ENCODE measurements around the gene LTO1.

The LTO1 gene

GRCh38 chr11:69656536-69657455, 18.4 kb downstream of the LTO1 start:
- DNase-seq: no peak

- DNase-seq: no peak
These were observed 19.4 kb downstream of the LTO1 start for GRCh38 chr11:69655479-69656428.

GRCh38 chr11:69654660-69655478, 20.3 kb downstream of the LTO1 start:
- DNase-seq: no peak

DNA sequence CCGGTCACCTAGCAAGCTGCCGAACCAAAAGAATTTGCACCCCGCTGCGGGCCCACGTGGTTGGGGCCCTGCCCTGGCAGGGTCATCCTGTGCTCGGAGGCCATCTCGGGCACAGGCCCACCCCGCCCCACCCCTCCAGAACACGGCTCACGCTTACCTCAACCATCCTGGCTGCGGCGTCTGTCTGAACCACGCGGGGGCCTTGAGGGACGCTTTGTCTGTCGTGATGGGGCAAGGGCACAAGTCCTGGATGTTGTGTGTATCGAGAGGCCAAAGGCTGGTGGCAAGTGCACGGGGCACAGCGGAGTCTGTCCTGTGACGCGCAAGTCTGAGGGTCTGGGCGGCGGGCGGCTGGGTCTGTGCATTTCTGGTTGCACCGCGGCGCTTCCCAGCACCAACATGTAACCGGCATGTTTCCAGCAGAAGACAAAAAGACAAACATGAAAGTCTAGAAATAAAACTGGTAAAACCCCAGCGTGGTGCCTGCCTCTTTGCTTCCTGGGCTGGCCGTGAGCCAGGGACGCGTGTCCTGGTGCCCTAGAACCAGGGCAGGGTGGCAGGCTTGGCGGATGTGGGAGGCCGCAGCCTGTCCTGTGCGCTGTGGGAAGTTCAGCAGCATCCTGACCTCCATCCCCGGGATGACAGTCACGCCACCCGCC, 21.0 kb downstream of the LTO1 start:
- no peak for DNase-seq

DNA sequence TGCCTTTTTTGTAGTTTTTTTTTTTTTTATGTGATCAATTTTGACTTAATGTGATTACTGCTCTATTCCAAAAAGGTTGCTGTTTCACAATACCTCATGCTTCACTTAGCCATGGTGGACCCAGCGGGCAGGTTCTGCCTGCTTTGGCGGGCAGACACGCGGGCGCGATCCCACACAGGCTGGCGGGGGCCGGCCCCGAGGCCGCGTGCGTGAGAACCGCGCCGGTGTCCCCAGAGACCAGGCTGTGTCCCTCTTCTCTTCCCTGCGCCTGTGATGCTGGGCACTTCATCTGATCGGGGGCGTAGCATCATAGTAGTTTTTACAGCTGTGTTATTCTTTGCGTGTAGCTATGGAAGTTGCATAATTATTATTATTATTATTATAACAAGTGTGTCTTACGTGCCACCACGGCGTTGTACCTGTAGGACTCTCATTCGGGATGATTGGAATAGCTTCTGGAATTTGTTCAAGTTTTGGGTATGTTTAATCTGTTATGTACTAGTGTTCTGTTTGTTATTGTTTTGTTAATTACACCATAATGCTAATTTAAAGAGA, 21.7 kb downstream of the LTO1 start:
- no peak for DNase-seq

GRCh38 chr11:69652999-69653398, 22.2 kb downstream of the LTO1 start:
- no peak for DNase-seq

- no peak for DNase-seq
These were observed 23.1 kb downstream of the LTO1 start for GRCh38 chr11:69651834-69652620.

DNA sequence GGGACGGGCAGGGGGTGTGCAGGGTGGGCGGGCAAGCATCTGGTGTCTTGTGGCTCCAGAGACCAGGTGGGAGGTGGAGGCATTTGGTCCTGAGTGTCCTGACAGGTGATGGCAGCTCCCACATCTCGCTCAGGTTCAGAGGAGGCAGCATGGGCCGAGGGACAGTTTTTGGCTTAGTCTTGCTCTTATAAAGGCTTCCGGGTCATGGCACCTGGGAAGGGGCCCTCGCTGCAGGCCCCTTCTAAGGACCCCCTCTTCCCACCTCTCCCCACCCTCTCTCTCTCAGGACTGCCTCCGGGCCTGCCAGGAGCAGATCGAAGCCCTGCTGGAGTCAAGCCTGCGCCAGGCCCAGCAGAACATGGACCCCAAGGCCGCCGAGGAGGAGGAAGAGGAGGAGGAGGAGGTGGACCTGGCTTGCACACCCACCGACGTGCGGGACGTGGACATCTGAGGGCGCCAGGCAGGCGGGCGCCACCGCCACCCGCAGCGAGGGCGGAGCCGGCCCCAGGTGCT, 24.3 kb downstream of the LTO1 start:
- no peak for DNase-seq

GRCh38 chr11:69650081-69650831, 24.9 kb downstream of the LTO1 start:
- no peak for DNase-seq

DNA sequence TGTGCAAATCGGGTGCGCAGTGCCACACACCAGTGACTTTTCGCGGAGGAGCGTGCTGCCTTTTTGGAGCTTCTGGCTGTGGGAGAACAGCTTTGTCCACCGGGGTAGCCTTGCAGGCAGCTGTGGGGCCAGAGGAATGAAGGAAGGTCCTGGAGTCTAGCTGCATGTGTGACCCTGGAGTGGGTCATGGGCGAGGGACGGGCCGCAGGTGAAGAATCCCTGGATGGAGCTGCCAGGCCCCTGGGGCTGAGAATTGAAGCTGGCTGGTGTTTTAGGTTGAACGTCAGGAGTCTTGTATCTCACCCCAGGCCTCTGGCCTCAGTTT, 25.6 kb downstream of the LTO1 start:
- no peak for DNase-seq

- no peak for DNase-seq
These were observed 26.2 kb downstream of the LTO1 start for GRCh38 chr11:69648679-69649575.

DNA sequence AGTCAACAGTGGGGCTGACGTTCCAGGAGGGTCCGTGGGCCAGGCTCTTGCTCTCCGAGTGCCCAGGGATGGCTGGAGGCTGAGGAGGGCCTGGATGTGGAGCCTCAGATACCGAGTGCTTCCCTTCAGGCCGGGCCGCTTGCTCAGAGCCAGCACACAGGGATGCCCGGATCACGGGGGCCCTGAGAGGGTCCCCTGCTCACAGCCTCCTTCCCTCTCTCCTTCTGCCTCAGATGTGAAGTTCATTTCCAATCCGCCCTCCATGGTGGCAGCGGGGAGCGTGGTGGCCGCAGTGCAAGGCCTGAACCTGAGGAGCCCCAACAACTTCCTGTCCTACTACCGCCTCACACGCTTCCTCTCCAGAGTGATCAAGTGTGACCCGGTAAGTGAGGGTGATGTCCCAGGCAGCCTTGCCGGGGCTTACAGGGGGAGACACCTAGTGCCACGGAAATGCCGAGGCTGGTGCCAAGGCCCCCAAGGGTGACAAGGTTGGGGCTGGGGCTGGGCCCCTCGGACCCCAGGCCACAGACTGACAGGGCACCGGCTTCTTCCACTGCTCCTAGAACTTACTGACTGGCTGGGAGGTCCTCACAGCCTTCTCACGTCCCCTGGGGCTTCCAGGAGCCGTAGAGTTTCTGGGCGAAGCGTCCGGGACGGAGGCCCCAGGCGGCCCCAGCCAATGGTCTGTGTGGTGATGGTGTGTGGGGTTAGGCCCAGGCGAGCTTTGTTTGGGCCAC, 27.2 kb downstream of the LTO1 start:
- no peak for DNase-seq

DNA sequence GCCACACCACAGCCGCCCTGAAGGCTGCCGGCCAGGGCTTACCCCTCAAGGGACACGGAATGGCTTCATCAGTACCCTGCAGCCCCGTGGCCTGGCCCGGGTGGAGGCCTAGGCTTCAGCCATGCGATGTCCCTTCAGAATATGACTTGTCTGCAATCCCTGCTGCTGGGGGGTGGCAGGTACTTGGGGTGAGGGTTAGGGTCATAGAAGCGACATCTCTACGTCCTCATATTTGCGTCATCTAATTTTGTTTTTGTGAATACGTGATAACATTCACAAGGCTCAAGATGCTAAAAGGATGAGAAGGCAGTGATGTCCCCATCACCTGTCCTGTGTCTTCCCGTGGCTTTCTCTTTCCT, 27.8 kb downstream of the LTO1 start:
- no peak for DNase-seq

DNA sequence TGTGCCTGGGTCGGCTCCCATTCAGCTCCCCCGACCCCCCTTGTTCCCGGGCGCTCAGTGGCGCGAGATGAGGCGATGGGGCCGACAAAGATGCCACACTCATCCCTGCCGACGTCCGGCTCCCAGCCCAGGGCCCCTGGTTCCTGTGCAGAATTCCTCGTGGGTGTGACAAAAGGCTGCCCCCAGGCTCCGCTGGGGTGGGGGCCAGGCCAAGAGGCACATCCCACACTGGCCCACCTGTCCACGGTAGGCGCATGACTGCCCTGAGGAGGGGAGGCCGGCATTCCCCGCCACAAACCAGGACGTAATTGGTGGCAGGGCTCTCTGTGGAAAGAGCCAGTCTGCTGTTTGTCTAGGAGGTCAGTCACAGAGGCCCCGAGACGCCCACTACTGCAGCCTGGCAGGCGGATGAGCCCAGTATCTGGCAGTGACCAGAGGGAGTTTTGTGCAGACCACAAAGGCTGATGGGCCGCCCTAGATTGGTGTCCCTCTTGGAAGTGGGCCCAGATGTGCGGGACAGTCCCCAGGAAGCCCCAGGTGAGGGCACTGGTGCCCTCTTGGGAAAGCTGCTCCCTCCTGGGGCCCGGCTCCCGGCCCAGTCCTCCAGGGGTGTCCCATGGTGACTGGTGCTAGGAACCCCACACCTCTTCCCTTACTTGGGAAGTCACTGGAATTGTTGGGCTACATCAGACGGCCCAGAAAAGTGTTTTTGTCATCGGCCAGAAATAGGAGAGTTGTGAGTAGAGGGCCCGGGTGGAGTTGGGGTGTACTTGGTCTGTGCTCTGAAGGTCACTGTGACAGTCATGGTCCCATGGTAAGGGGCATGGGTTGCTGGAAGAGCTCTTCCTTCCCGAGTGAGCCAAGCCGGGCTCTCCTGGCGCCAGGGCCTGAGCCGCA, 28.4 kb downstream of the LTO1 start:
- no peak for DNase-seq

DNA sequence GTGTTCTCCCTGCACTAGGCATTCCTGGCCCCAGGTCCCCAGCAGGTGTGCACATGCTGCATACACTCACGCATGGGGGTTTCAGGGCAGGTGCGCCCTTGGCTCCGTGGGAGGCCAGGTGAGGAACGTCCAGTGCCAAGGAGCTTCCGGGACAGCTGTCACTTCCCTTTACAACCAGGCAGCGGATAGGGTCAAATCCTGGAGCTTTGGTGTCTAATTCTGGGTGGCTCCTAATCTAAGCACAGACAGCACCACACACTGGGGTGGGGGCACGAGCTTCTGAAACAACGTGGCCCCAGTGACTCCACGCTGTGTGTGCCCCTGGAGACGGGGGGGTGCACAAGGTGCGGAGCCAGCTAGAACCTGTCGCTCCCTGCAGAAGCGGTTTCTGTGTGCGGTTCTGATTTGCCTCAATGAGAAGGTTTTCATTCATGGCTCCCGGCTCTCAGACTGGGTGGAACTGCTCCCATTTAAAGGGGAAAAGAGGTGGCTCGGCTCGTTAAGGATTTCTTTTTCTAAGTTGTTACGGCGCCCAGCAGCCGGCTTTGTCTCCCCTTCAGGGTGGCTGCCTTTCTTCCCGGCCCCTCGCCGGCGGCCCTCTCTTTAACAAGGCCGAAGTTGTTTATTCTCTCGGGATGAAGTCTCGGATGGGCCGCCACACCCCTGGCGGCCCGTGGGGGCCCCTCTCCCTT, 29.2 kb downstream of the LTO1 start:
- no peak for DNase-seq

- DNase-seq: no peak
These were observed 30.0 kb downstream of the LTO1 start for GRCh38 chr11:69644962-69645675.
